CD14-positive monocyte (primary cell): ENCODE measurements around the gene ABCA4. TPM values are rescaled to one million over a fixed set of nuclear protein-coding genes. Genes with fewer than 3 reads are reported as not detected.

Experiments used
- DNase-seq, 3 donors: peaks; one replicate each; pipeline ENCODE4 v3.0.0-alpha.2; 2011 to 2022
- H2AFZ ChIP-seq: 2 replicates; pipeline ENCODE4 v1.6.0; 2012; ENCODE audit warnings: mild to moderate bottlenecking, low read depth, low read length, inconsistent platforms; ENCODE audit not compliant: insufficient read depth, poor library complexity, severe bottlenecking
- H3K27ac ChIP-seq, 2 donors: 1 replicate in 1 of 2; 2 replicates in 1 of 2; pipeline ENCODE4 v1.5.1; 2012 to 2013; ENCODE audit warnings: low read length in 2 of 2, control low read depth in 1 of 2, inconsistent platforms in 1 of 2, low read depth in 1 of 2, mild to moderate bottlenecking in 1 of 2
- H3K27me3 ChIP-seq, 2 donors: one replicate each; pipeline versions ENCODE4 v1.6.0 to v1.6.1; 2011 to 2013; ENCODE audit warnings: low read length in 2 of 2; ENCODE audit not compliant: control insufficient read depth in 2 of 2, insufficient read depth in 2 of 2
- H3K36me3 ChIP-seq, 2 donors: replicated peaks in 1 of 2; 1 replicate in 1 of 2; 2 replicates in 1 of 2; pipeline versions ENCODE4 v1.5.1 to v1.6.1; 2012 to 2013; ENCODE audit warnings: low read length in 2 of 2, control low read depth in 1 of 2, inconsistent platforms in 1 of 2, mild to moderate bottlenecking in 1 of 2; ENCODE audit not compliant: insufficient read depth in 2 of 2, control insufficient read depth in 1 of 2
- H3K4me1 ChIP-seq, 2 donors: 1 replicate in 1 of 2; 2 replicates in 1 of 2; pipeline versions ENCODE4 v1.5.1 to v1.6.1; 2012 to 2013; ENCODE audit warnings: low read length in 2 of 2, control low read depth in 1 of 2, inconsistent platforms in 1 of 2, mild to moderate bottlenecking in 1 of 2, moderate library complexity in 1 of 2; ENCODE audit not compliant: insufficient read depth in 2 of 2, control insufficient read depth in 1 of 2
- H3K4me2 ChIP-seq: replicated peaks from 2 replicates; pipeline ENCODE3; 2012; ENCODE audit warnings: low read length, moderate library complexity, mild to moderate bottlenecking; ENCODE audit not compliant: poor library complexity, severe bottlenecking; ENCODE audit errors: extremely low read depth
- H3K4me3 ChIP-seq, 3 experiments: fragments of 200-600 bp in 1 of 3; sonication (generic) in 1 of 3; replicated peaks in 1 of 3; 1 replicate in 2 of 3; 2 replicates in 1 of 3; pipeline ENCODE4 v1.5.1; 2011 to 2013; ENCODE audit warnings: low read length in 3 of 3, mild to moderate bottlenecking in 3 of 3, control low read depth in 2 of 3, low read depth in 2 of 3, inconsistent platforms in 1 of 3, moderate library complexity in 1 of 3
- H3K79me2 ChIP-seq: 2 replicates; pipeline ENCODE4 v1.6.0; 2012; ENCODE audit warnings: mild to moderate bottlenecking, control low read depth, inconsistent platforms, low read length, moderate library complexity; ENCODE audit not compliant: insufficient read depth
- H3K9ac ChIP-seq: 2 replicates; pipeline ENCODE4 v1.6.0; 2017; ENCODE audit warnings: low read length, mild to moderate bottlenecking; ENCODE audit not compliant: insufficient read depth, poor library complexity, severe bottlenecking
- H3K9me3 ChIP-seq, 2 donors: replicated peaks in 1 of 2; 1 replicate in 1 of 2; 2 replicates in 1 of 2; pipeline versions ENCODE4 v1.5.1 to v1.6.1; 2012 to 2013; ENCODE audit warnings: low read length in 2 of 2, control low read depth in 1 of 2; ENCODE audit not compliant: control insufficient read depth in 1 of 2, insufficient read depth in 1 of 2
- H4K20me1 ChIP-seq: 2 replicates; pipeline ENCODE4 v1.6.0; 2012; ENCODE audit warnings: mild to moderate bottlenecking, low read length, control low read depth, moderate library complexity; ENCODE audit not compliant: insufficient read depth
- H3K27ac Mint-ChIP-seq, 7 donors: one replicate each; pipeline ENCODE4 v1.8.0; 2020; ENCODE audit warnings: mild to moderate bottlenecking in 7 of 7, mixed read lengths in 7 of 7, moderate library complexity in 6 of 7, inconsistent platforms in 2 of 7
- H3K27me3 Mint-ChIP-seq, 3 donors: one replicate each; pipeline ENCODE4 v1.8.0; 2021 to 2022; ENCODE audit warnings: low read depth in 3 of 3, mild to moderate bottlenecking in 3 of 3, mixed read lengths in 3 of 3, moderate library complexity in 3 of 3, inconsistent platforms in 1 of 3
- H3K36me3 Mint-ChIP-seq, 2 donors: one replicate each; pipeline ENCODE4 v1.8.0; 2020; ENCODE audit warnings: mixed read lengths in 2 of 2, inconsistent platforms in 1 of 2, mild to moderate bottlenecking in 1 of 2
- H3K4me1 Mint-ChIP-seq: one replicate; pipeline ENCODE4 v1.8.0; 2020; ENCODE audit warnings: mild to moderate bottlenecking, mixed read lengths
- H3K4me3 Mint-ChIP-seq, 2 donors: one replicate each; pipeline ENCODE4 v1.8.0; 2020; ENCODE audit warnings: mild to moderate bottlenecking in 2 of 2, mixed read lengths in 2 of 2, moderate library complexity in 1 of 2
- H3K9me3 Mint-ChIP-seq, 7 donors: one replicate each; pipeline ENCODE4 v1.8.0; 2020 to 2022; ENCODE audit warnings: mixed read lengths in 7 of 7, mild to moderate bottlenecking in 6 of 7, moderate library complexity in 6 of 7, inconsistent platforms in 2 of 7
- CTCF ChIP-seq: fragments of 200-600 bp; IDR thresholded peaks from one replicate; pipeline ENCODE4 v1.8.0; 2022; ENCODE audit warnings: antibody characterized with exemption, mild to moderate bottlenecking
- WGBS: methylation state at CpG from one replicate; pipeline ENCODE4 v1.1.5; 2013; ENCODE audit warnings: missing lambda C conversion rate; ENCODE audit not compliant: insufficient coverage; 5-methylcytosine and 5-hydroxymethylcytosine counted together
- intact Hi-C, 2 donors: fragments of 100-400 bp; cut with micrococcal nuclease; formaldehyde crosslinking; loops; one replicate each; pipeline versions ENCODE4 v1.15.0 to v1.15.1; 2023
- polyA plus RNA-seq, 3 donors: library from polyadenylated mRNA; depleted of rRNA in 1 of 3; unstranded in 2 of 3; stranded (reverse) in 1 of 3; fragments of 300-500 nt in 2 of 3; fragments of >200 nt in 1 of 3; fragmentation: Illumina TruSeq in 2 of 3; gene quantifications; 1 replicate in 2 of 3; 2 replicates in 1 of 3; pipeline ENCODE4 v1.2.3, GENCODE V29; 2012 to 2021

Gene ABCA4
- polyA plus RNA-seq, 3 donors: not detected

GRCh38 chr1:93963585-93963984, 157.4 kb downstream of the ABCA4 start:
- H3K36me3 ChIP-seq: no peaks in the 10 kb centered on the region
- DNase-seq: no peak
- no peak overlapping the region for H3K4me2 ChIP-seq
- H3K4me1 Mint-ChIP-seq: peaks cover 10% of the 10 kb centered on the region
- no peak overlapping the region for H3K9ac ChIP-seq
- no peaks in the 10 kb centered on the region for H4K20me1 ChIP-seq
- no peaks in the 10 kb centered on the region for H3K79me2 ChIP-seq
- TF ChIP-seq CTCF: no peak
- intact Hi-C loops: no loop called here
- H3K36me3 Mint-ChIP-seq: no peaks in the 10 kb centered on the region
- no peaks in the 10 kb centered on the region for H3K27me3 ChIP-seq
- H3K4me1 ChIP-seq: peaks cover 9% of the 10 kb centered on the region in 2 donors
- H3K27me3 Mint-ChIP-seq: no peaks in the 10 kb centered on the region
- H3K9me3 Mint-ChIP-seq: peaks cover 0 to 4% (median 0%) of the 10 kb centered on the region in 7 donors
- no CpG with 5 or more reads among the region's 9 CpGs for WGBS
- no peak overlapping the region for H3K27ac ChIP-seq
- no peak overlapping the region for H3K27ac Mint-ChIP-seq
- no peaks in the 10 kb centered on the region for H3K9me3 ChIP-seq
- no peak overlapping the region for H3K4me3 Mint-ChIP-seq
- no peak overlapping the region for H2AFZ ChIP-seq
- no peak overlapping the region for H3K4me3 ChIP-seq

- Mint-ChIP-seq H3K4me1 (peaks cover 26% of the 10 kb centered on the region), H3K27me3 (no peaks in the 10 kb centered on the region), H3K27ac (no peak overlapping the region), H3K36me3 (no peaks in the 10 kb centered on the region), H3K4me3 (no peak overlapping the region), H3K9me3 (peaks cover under 1 to 12% (median 4%) of the 10 kb centered on the region in 7 donors)
- no peak overlapping the region for H3K9ac ChIP-seq
- H3K36me3 ChIP-seq: no peaks in the 10 kb centered on the region
- intact Hi-C loops: no loop called here
- no peak for TF ChIP-seq CTCF
- no peaks in the 10 kb centered on the region for H3K79me2 ChIP-seq
- 88% methylated on average over 1 of the region's 3 CpGs for WGBS
- H4K20me1 ChIP-seq: no peaks in the 10 kb centered on the region
- no peaks in the 10 kb centered on the region for H3K27me3 ChIP-seq
- no peak overlapping the region for H3K27ac ChIP-seq
- no peak overlapping the region for H3K4me2 ChIP-seq
- peaks cover 24% of the 10 kb centered on the region in 2 donors for H3K4me1 ChIP-seq
- H3K9me3 ChIP-seq: peaks cover under 1% of the 10 kb centered on the region in 2 donors
- no peak overlapping the region for H3K4me3 ChIP-seq
- DNase-seq: no peak
- no peak overlapping the region for H2AFZ ChIP-seq
Observed at GRCh38 chr1:93961906-93962305, 159.0 kb downstream of the ABCA4 start.
